CD8-positive, alpha-beta memory T cell (primary cell): Measurements from ENCODE around the gene SULT1C4. TPM values are rescaled to one million over a fixed set of nuclear protein-coding genes. Genes with fewer than 3 reads are reported as not detected.

Experiments used
- CTCF ChIA-PET: fragments of 350-600 bp; sonication (Branson Sonifier 250); formaldehyde crosslinking; loops from one replicate; lab custom pipeline; 2021; ENCODE audit warnings: antibody characterized with exemption; lab: Charles Lee
- POLR2A ChIA-PET: fragments of 350-600 bp; sonication (Branson Sonifier 250); formaldehyde crosslinking; loops from one replicate; lab custom pipeline; 2021; ENCODE audit warnings: antibody characterized with exemption; lab: Charles Lee
- DNase-seq, 5 donors: peaks; one replicate each; pipeline versions ENCODE4 v3.0.0 to v3.0.0-alpha.2; 2020 to 2022; ENCODE audit warnings: mixed read lengths in 1 of 5
- H3K27ac ChIP-seq: one replicate; pipeline ENCODE4 v1.7.0; 2013; ENCODE audit warnings: low read depth, mild to moderate bottlenecking, low read length, moderate library complexity
- H3K27me3 ChIP-seq: 2 replicates; pipeline ENCODE4 v1.7.0; 2013; ENCODE audit warnings: low read length, mild to moderate bottlenecking; ENCODE audit not compliant: insufficient read depth, poor library complexity, severe bottlenecking
- H3K36me3 ChIP-seq: 2 replicates; pipeline ENCODE4 v1.7.0; 2013; ENCODE audit warnings: mild to moderate bottlenecking, low read length, moderate library complexity; ENCODE audit not compliant: insufficient read depth
- H3K4me1 ChIP-seq: 2 replicates; pipeline ENCODE4 v1.7.0; 2013; ENCODE audit warnings: mild to moderate bottlenecking, low read length, moderate library complexity; ENCODE audit not compliant: insufficient read depth
- H3K4me3 ChIP-seq: 2 replicates; pipeline ENCODE4 v1.7.0; 2013; ENCODE audit warnings: mild to moderate bottlenecking, low read length
- H3K9me3 ChIP-seq: 2 replicates; pipeline ENCODE4 v1.7.0; 2013; ENCODE audit warnings: mild to moderate bottlenecking, low read length
- H3K27ac Mint-ChIP-seq, 8 donors: one replicate each; pipeline ENCODE4 v1.8.0; 2020 to 2021; ENCODE audit warnings: mixed read lengths in 8 of 8, mild to moderate bottlenecking in 6 of 8, inconsistent platforms in 3 of 8, moderate library complexity in 3 of 8
- H3K27me3 Mint-ChIP-seq, 2 donors: one replicate each; pipeline ENCODE4 v1.8.0; 2020 to 2021; ENCODE audit warnings: mixed read lengths in 2 of 2, mild to moderate bottlenecking in 1 of 2, moderate library complexity in 1 of 2
- H3K36me3 Mint-ChIP-seq, 3 donors: one replicate each; pipeline ENCODE4 v1.8.0; 2020 to 2021; ENCODE audit warnings: mixed read lengths in 3 of 3, inconsistent platforms in 1 of 3, mild to moderate bottlenecking in 1 of 3
- H3K4me1 Mint-ChIP-seq, 3 donors: one replicate each; pipeline ENCODE4 v1.8.0; 2020 to 2021; ENCODE audit warnings: mixed read lengths in 3 of 3, inconsistent platforms in 1 of 3, mild to moderate bottlenecking in 1 of 3
- H3K4me3 Mint-ChIP-seq, 7 donors: one replicate each; pipeline ENCODE4 v1.8.0; 2020 to 2021; ENCODE audit warnings: mixed read lengths in 7 of 7, mild to moderate bottlenecking in 6 of 7, moderate library complexity in 4 of 7, inconsistent platforms in 2 of 7
- H3K9me3 Mint-ChIP-seq, 5 donors: one replicate each; pipeline ENCODE4 v1.8.0; 2020 to 2022; ENCODE audit warnings: mixed read lengths in 5 of 5, mild to moderate bottlenecking in 3 of 5, moderate library complexity in 2 of 5, inconsistent platforms in 1 of 5
- polyA plus RNA-seq: library from polyadenylated mRNA; unstranded; fragments of 300-500 nt; fragmentation: Illumina TruSeq; gene quantifications from one replicate; pipeline ENCODE4 v1.2.3, GENCODE V29; 2021
- total RNA-seq, 2 experiments: library from RNA; stranded (reverse); gene quantifications; one replicate each; pipeline ENCODE4 v1.2.3, GENCODE V29; 2021

Gene SULT1C4
- total RNA-seq (not detected), polyA plus RNA-seq (not detected)

GRCh38 chr2:108377815-108378630, at the start of gene SULT1C4:
SULT1C4 (plus strand) TSS chr2:108377954; CDS start chr2:108378338, 384 bp downstream.
- no peak within 1 kb of the TSS for H3K4me3 Mint-ChIP-seq
- Histone ChIP-seq H3K36me3 (no peaks in the 10 kb centered on the region), H3K4me3 (no peak within 1 kb of the TSS), H3K27ac (no peak within 1 kb of the TSS), H3K27me3 (peaks cover 5% of the 10 kb centered on the region), H3K4me1 (no peaks in the 10 kb centered on the region), H3K9me3 (no peaks in the 10 kb centered on the region)
- no peaks in the 10 kb centered on the region for H3K9me3 Mint-ChIP-seq
- no peaks in the 10 kb centered on the region for H3K4me1 Mint-ChIP-seq
- CTCF ChIA-PET, result no interaction called here
- POLR2A ChIA-PET, result no interaction called here
- H3K27ac Mint-ChIP-seq, result no peak within 1 kb of the TSS
- peaks cover 3 to 24% of the 10 kb centered on the region in 2 donors for H3K27me3 Mint-ChIP-seq
- H3K36me3 Mint-ChIP-seq, result no peaks in the 10 kb centered on the region
- no peak for DNase-seq

- H3K4me3 Mint-ChIP-seq, result no peak overlapping the region
- ChIA-PET CTCF (no interaction called here), POLR2A (no interaction called here)
- Histone ChIP-seq H3K9me3 (no peaks in the 10 kb centered on the region), H3K4me3 (no peak overlapping the region), H3K36me3 (no peaks in the 10 kb centered on the region), H3K27me3 (no peaks in the 10 kb centered on the region), H3K4me1 (no peaks in the 10 kb centered on the region), H3K27ac (no peak overlapping the region)
- no peak overlapping the region for H3K27ac Mint-ChIP-seq
- H3K27me3 Mint-ChIP-seq, result peaks cover under 1 to 13% of the 10 kb centered on the region in 2 donors
- no peaks in the 10 kb centered on the region for H3K36me3 Mint-ChIP-seq
- H3K4me1 Mint-ChIP-seq, result no peaks in the 10 kb centered on the region
- DNase-seq, result no peak
- H3K9me3 Mint-ChIP-seq, result no peaks in the 10 kb centered on the region
These were observed 48.0 kb upstream of the SULT1C4 start for GRCh38 chr2:108329771-108330170.

- Histone ChIP-seq H3K36me3 (no peaks in the 10 kb centered on the region), H3K4me1 (no peaks in the 10 kb centered on the region), H3K4me3 (no peak overlapping the region), H3K9me3 (no peaks in the 10 kb centered on the region), H3K27ac (no peak overlapping the region), H3K27me3 (no peaks in the 10 kb centered on the region)
- no peak overlapping the region for H3K4me3 Mint-ChIP-seq
- no peaks in the 10 kb centered on the region for H3K4me1 Mint-ChIP-seq
- CTCF ChIA-PET, result no interaction called here
- POLR2A ChIA-PET, result no interaction called here
- H3K27ac Mint-ChIP-seq, result no peak overlapping the region
- DNase-seq, result no peak
- no peaks in the 10 kb centered on the region for H3K36me3 Mint-ChIP-seq
- H3K27me3 Mint-ChIP-seq, result peaks cover 3 to 21% of the 10 kb centered on the region in 2 donors
- no peaks in the 10 kb centered on the region for H3K9me3 Mint-ChIP-seq
These were observed 46.8 kb upstream of the SULT1C4 start for GRCh38 chr2:108330979-108331378.

GRCh38 chr2:108345951-108346350, 31.8 kb upstream of the SULT1C4 start:
- CTCF ChIA-PET, result no interaction called here
- H3K4me1 ChIP-seq, result no peaks in the 10 kb centered on the region
- no peaks in the 10 kb centered on the region for H3K27me3 ChIP-seq
- H3K27ac ChIP-seq, result no peak overlapping the region
- POLR2A ChIA-PET, result no interaction called here
- H3K36me3 ChIP-seq, result no peaks in the 10 kb centered on the region
- Mint-ChIP-seq H3K27me3 (peaks cover 13 to 24% of the 10 kb centered on the region in 2 donors), H3K9me3 (no peaks in the 10 kb centered on the region), H3K27ac (no peak overlapping the region), H3K36me3 (no peaks in the 10 kb centered on the region), H3K4me3 (no peak overlapping the region), H3K4me1 (no peaks in the 10 kb centered on the region)
- no peak for DNase-seq
- H3K4me3 ChIP-seq, result no peak overlapping the region
- H3K9me3 ChIP-seq, result no peaks in the 10 kb centered on the region

- Mint-ChIP-seq H3K27me3 (peaks cover 13 to 27% of the 10 kb centered on the region in 2 donors), H3K9me3 (no peaks in the 10 kb centered on the region), H3K27ac (no peak overlapping the region), H3K4me3 (no peak overlapping the region), H3K36me3 (no peaks in the 10 kb centered on the region), H3K4me1 (no peaks in the 10 kb centered on the region)
- POLR2A ChIA-PET, result no interaction called here
- Histone ChIP-seq H3K4me1 (no peaks in the 10 kb centered on the region), H3K36me3 (no peaks in the 10 kb centered on the region), H3K27ac (no peak overlapping the region), H3K27me3 (no peaks in the 10 kb centered on the region), H3K9me3 (no peaks in the 10 kb centered on the region), H3K4me3 (no peak overlapping the region)
- CTCF ChIA-PET, result no interaction called here
- no peak for DNase-seq
These were observed 30.9 kb upstream of the SULT1C4 start for GRCh38 chr2:108346827-108347226.

- ChIA-PET CTCF (no interaction called here), POLR2A (no interaction called here)
- H3K27me3 ChIP-seq, result no peaks in the 10 kb centered on the region
- H3K27ac ChIP-seq, result no peak overlapping the region
- Mint-ChIP-seq H3K9me3 (no peaks in the 10 kb centered on the region), H3K27me3 (peaks cover 12 to 26% of the 10 kb centered on the region in 2 donors), H3K36me3 (no peaks in the 10 kb centered on the region), H3K4me1 (no peaks in the 10 kb centered on the region), H3K4me3 (no peak overlapping the region), H3K27ac (no peak overlapping the region)
- H3K9me3 ChIP-seq, result no peaks in the 10 kb centered on the region
- H3K36me3 ChIP-seq, result no peaks in the 10 kb centered on the region
- DNase-seq, result no peak
- no peaks in the 10 kb centered on the region for H3K4me1 ChIP-seq
- H3K4me3 ChIP-seq, result no peak overlapping the region
These were observed 30.0 kb upstream of the SULT1C4 start for GRCh38 chr2:108347786-108348185.

- no peak for DNase-seq
- Mint-ChIP-seq H3K9me3 (no peaks in the 10 kb centered on the region), H3K4me3 (no peak overlapping the region), H3K4me1 (no peaks in the 10 kb centered on the region), H3K27me3 (peaks cover 11 to 20% of the 10 kb centered on the region in 2 donors), H3K27ac (no peak overlapping the region), H3K36me3 (no peaks in the 10 kb centered on the region)
- POLR2A ChIA-PET, result no interaction called here
- Histone ChIP-seq H3K4me1 (no peaks in the 10 kb centered on the region), H3K27me3 (no peaks in the 10 kb centered on the region), H3K4me3 (no peak overlapping the region), H3K36me3 (no peaks in the 10 kb centered on the region), H3K27ac (no peak overlapping the region), H3K9me3 (no peaks in the 10 kb centered on the region)
- CTCF ChIA-PET, result no interaction called here
These were observed 28.8 kb upstream of the SULT1C4 start for GRCh38 chr2:108348816-108349570.

- Histone ChIP-seq H3K27me3 (no peaks in the 10 kb centered on the region), H3K27ac (no peak overlapping the region), H3K4me3 (no peak overlapping the region), H3K36me3 (no peaks in the 10 kb centered on the region), H3K4me1 (no peaks in the 10 kb centered on the region), H3K9me3 (no peaks in the 10 kb centered on the region)
- no peak overlapping the region for H3K4me3 Mint-ChIP-seq
- H3K36me3 Mint-ChIP-seq, result no peaks in the 10 kb centered on the region
- ChIA-PET CTCF (no interaction called here), POLR2A (no interaction called here)
- H3K27ac Mint-ChIP-seq, result no peak overlapping the region
- no peaks in the 10 kb centered on the region for H3K4me1 Mint-ChIP-seq
- no peak for DNase-seq
- H3K9me3 Mint-ChIP-seq, result no peaks in the 10 kb centered on the region
- H3K27me3 Mint-ChIP-seq, result peaks cover 11 to 20% of the 10 kb centered on the region in 2 donors
These were observed 28.2 kb upstream of the SULT1C4 start for GRCh38 chr2:108349571-108349928.
